WI38 (cell line): ENCODE measurements around the gene CCBE1.
"Not testable (repeated sequence)": the region's sequence is repeated elsewhere in the genome, so short reads cannot be mapped to it uniquely, and the experiment has no call there.

Experiments
- H3K4me3 ChIP-seq: 2 replicates; pipeline ENCODE4 v1.5.1; 2011; ENCODE audit warnings: low read depth, mild to moderate bottlenecking, control low read depth, low read length
- TF ChIP-seq, protein P1 (sequence below): IDR thresholded peaks from 2 replicates; pipeline ENCODE4 v1.5.1; 2012; ENCODE audit warnings: low read depth, mild to moderate bottlenecking, control low read depth, low read length

The CCBE1 gene

DNA sequence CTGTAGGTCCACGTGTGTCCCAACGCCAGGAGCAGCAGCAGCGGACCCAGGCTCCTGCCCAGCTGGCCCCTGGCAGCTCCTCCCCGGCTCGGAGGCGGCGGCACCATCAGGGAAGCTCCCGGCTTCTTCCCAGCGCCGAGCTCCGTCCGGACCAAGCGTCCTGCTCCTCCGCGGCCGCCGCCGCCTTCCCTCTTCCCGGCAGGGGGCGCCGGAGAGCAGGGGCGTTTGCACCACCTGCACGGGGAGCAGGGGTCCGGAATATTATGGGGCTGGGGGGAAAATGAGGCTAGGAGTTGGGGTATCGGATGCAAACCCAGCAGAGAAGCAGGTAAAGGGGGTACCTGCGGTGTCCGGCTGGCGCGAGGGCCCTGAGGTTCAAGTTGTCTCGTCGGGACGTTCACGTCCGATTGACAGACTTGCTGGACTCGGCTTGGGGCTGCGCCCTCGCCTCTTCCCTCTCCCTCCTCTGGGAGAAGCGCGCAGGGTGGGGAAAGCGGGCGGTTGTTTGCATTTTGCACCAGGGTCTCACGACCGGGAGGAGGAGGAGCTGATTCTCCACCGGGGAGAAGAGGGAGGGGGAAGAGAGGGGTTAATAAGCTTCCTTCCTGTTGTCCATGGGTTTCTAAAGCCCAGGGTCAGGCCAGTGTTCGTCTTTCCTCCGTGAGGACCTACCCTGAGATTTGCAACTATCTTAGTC is at the start of gene CCBE1:
TSS of gene CCBE1 (minus strand) at position 188 of the 697 bp plus-strand sequence.
- peak within 1 kb of the TSS; percentile 79 for H3K4me3 ChIP-seq
- TF ChIP-seq, protein P1, sequence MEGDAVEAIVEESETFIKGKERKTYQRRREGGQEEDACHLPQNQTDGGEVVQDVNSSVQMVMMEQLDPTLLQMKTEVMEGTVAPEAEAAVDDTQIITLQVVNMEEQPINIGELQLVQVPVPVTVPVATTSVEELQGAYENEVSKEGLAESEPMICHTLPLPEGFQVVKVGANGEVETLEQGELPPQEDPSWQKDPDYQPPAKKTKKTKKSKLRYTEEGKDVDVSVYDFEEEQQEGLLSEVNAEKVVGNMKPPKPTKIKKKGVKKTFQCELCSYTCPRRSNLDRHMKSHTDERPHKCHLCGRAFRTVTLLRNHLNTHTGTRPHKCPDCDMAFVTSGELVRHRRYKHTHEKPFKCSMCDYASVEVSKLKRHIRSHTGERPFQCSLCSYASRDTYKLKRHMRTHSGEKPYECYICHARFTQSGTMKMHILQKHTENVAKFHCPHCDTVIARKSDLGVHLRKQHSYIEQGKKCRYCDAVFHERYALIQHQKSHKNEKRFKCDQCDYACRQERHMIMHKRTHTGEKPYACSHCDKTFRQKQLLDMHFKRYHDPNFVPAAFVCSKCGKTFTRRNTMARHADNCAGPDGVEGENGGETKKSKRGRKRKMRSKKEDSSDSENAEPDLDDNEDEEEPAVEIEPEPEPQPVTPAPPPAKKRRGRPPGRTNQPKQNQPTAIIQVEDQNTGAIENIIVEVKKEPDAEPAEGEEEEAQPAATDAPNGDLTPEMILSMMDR = peak; percentile 92

DNA sequence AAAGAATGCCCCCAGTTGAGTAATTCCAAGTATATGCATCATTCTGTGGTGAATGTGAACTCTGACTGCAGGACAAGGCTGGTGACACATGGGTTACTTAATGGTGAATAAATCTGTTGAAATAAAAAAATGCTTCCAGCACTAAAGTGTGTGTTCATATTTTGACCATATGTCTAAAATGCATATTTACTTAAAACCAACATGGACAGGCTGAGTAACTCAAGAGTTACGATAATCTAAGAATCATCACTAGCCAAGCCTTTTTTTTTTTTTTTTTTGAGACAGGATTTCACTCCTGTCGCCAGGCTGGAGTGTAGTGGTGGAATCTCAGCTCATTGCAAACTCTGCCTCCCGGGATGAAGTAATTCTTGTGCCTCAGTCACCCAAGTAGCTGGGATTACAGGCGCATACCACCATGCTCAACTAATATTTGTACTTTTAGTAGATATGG is 47.1 kb upstream of the CCBE1 start:
- no peak overlapping the region for H3K4me3 ChIP-seq
- TF ChIP-seq, protein P1 = no peak

DNA sequence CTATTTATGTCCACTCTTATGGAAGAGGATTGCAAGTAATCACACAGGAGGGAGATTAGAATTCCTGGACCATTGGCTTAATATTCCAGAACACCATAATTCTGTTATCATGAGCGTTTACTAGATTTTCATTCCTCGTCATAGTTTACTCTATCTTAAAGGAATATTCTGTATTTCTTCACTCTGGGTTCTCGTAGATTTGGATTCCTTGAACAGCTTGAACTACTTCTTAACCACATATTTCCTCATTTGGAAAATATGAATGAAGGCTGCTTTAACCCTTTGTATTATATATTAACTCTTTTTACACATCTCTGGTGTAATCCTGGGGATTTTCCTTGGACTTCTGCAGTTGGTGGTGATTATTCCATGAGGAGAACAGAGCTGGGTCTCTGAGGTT is 46.3 kb upstream of the CCBE1 start:
- no peak overlapping the region for H3K4me3 ChIP-seq
- TF ChIP-seq, protein P1 = no peak

DNA sequence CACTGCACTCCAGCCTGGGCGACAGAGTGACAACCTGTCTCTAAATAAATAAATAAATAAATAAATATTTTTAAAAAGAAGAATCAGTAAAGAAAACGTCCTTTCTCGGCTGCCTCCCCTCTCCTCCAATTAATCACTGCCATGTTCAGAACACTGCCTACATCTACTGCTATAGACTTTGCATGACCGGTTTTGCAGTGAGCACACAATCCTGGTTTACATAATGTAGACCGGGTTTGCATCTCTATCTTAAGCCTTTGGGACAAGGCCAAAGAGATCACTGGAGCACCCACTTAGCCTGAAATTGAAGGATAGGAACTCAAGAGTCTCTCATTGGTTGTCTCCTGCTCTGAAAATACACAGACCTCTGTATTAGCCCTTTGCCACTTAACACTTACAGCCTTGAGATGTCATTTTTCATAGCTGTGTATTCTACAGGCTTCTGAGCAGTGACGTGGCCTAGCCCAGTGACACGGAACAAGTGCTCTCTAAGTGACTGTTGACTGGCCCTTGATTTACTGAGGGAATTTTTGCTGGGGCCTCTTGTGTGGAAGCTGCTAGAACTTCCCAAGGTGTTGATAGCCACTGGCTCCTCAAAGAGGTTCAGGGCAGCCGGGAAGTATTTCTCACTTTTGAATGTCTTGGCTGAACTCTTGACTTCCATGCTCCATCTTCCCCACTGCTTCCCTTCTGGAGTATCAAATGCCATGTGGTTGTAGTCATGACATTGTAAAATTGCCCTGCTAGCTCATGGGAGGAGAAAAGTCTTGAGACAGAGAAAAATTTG is 45.3 kb upstream of the CCBE1 start:
- H3K4me3 ChIP-seq = no peak overlapping the region

DNA sequence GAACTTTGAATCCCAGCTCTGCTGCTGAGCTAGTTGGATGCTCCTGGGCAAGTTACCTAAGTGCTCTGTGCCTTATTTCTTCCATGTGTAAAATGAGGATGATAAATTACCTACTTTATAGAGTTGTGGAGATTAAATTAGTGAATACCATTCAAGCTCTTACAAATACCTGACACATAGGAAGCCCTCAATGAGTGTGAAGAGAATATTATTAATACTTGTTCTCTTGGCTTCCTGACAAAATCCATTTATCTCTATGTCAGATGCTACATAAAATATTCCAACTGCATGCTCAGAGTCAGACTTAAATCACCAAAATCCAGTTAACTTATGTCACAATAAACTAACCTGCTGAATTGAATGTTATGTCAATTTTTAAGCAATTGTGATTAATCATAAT is 42.9 kb upstream of the CCBE1 start:
- TF ChIP-seq, protein P1 = no peak
- H3K4me3 ChIP-seq = no peak overlapping the region

More for the DNA sequence above, 45.3 kb upstream of the CCBE1 start:
- TF ChIP-seq, protein P1 = no peak

DNA sequence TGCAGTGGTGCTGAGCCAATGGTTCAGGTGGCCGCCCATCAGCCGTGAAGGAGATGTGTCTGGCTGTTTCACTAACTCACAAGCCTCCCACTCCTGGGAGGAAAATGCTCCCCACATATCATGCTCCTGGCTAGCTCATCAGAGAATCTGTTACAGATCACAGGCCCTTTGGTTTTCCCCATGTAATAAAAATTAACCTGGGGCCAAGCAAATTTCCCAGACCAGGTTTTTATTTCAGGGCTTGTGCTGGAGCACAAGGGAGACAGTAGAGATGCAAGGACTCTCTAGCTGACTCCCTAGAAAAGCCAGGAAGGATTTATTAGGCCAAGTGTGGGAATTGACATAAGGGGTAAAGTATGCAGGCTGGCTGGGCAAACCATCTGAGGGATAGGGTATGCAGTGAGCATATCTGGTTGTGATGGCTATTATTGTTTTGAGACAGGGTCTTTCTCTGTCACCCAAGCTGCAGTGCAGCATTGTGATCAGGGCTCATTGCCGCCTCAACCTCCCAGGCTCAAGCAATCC is 40.6 kb upstream of the CCBE1 start:
- no peak overlapping the region for H3K4me3 ChIP-seq
- TF ChIP-seq, protein P1 = no peak

DNA sequence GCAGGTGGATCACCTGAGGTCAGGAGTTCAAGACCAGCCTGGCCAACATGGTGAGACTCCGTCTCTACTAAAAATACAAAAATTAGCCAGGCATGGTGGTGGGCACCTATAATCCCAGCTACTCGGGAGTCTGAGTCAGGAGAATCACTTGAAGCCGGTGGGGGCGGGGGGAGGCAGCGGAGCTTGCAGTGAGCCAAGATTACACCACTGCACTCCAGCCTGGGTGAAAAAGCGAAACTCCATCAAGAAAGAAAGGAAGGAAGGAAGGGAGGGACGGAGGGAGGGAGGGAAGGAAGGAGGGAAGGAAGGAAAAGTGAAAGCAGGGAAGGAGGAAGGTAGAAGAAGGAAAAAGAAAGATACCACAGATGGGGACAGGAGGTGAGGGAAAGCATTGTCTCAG is 40.1 kb upstream of the CCBE1 start:
- not testable (repeated sequence) for H3K4me3 ChIP-seq
